ENCODE results near the gene KIRREL3. TPM values are rescaled to one million over a fixed set of nuclear protein-coding genes. Genes with fewer than 3 reads are reported as not detected.

The KIRREL3 gene
- total RNA-seq, 3 donors from 2014 or later = 0.32 to 0.33 TPM; not detected in 1

- Histone ChIP-seq H3K9me3 (no peaks in the 10 kb centered on the region), H3K27me3 (no peaks in the 10 kb centered on the region), H3K27ac (no peak overlapping the region), H3K4me3 (no peak overlapping the region), H3K4me1 (no peaks in the 10 kb centered on the region), H3K36me3 (no peaks in the 10 kb centered on the region)
- TF ChIP-seq POLR2AphosphoS5 (IDR thresholded peaks at IDR 0.05) (no peak), CTCF (IDR thresholded peaks at IDR 0.05) (no peak)
- no peak for DNase-seq (ENCODE audit: low spot score in 2 of 2)
- intact Hi-C loops (cut with DNase I; ENCODE audit: low total_unique reads) = no loop called here
Observed at GRCh38 chr11:126838779-126839178, 161.8 kb downstream of the KIRREL3 start.

GRCh38 chr11:126837581-126837980 is 163.0 kb downstream of the KIRREL3 start:
- no peak for TF ChIP-seq POLR2A (IDR thresholded peaks at IDR 0.05)
- TF ChIP-seq CTCF (IDR thresholded peaks at IDR 0.05) = no peak
- no peak for TF ChIP-seq POLR2AphosphoS5 (IDR thresholded peaks at IDR 0.05)
- Histone ChIP-seq H3K9me3 (no peaks in the 10 kb centered on the region), H3K36me3 (no peaks in the 10 kb centered on the region), H3K4me1 (no peaks in the 10 kb centered on the region), H3K4me3 (no peak overlapping the region), H3K27ac (no peak overlapping the region), H3K27me3 (no peaks in the 10 kb centered on the region)
- no peak for DNase-seq (ENCODE audit: low spot score in 2 of 2)
- intact Hi-C loops (cut with DNase I; ENCODE audit: low total_unique reads) = no loop called here

GRCh38 chr11:126834573-126834972 is 166.0 kb downstream of the KIRREL3 start:
- no peak for TF ChIP-seq POLR2A (IDR thresholded peaks at IDR 0.05)
- TF ChIP-seq POLR2AphosphoS5 (IDR thresholded peaks at IDR 0.05) = no peak
- TF ChIP-seq CTCF (IDR thresholded peaks at IDR 0.05) = no peak
- no peaks in the 10 kb centered on the region for H3K4me1 ChIP-seq

GRCh38 chr11:126834149-126834548 is 166.4 kb downstream of the KIRREL3 start:
- DNase-seq (ENCODE audit: low spot score in 2 of 2) = no peak
- no peaks in the 10 kb centered on the region for H3K27me3 ChIP-seq
- no peaks in the 10 kb centered on the region for H3K4me1 ChIP-seq
- TF ChIP-seq POLR2A (IDR thresholded peaks at IDR 0.05) = no peak
- TF ChIP-seq POLR2AphosphoS5 (IDR thresholded peaks at IDR 0.05) = no peak
- TF ChIP-seq CTCF (IDR thresholded peaks at IDR 0.05) = no peak
- no peak overlapping the region for H3K4me3 ChIP-seq
- no peak overlapping the region for H3K27ac ChIP-seq
- H3K36me3 ChIP-seq = no peaks in the 10 kb centered on the region
- intact Hi-C loops (cut with DNase I; ENCODE audit: low total_unique reads) = no loop called here
- H3K9me3 ChIP-seq = no peaks in the 10 kb centered on the region

More at GRCh38 chr11:126834573-126834972, 166.0 kb downstream of the KIRREL3 start:
- Histone ChIP-seq H3K27ac (no peak overlapping the region), H3K36me3 (no peaks in the 10 kb centered on the region), H3K4me3 (no peak overlapping the region), H3K27me3 (no peaks in the 10 kb centered on the region), H3K9me3 (no peaks in the 10 kb centered on the region)
- intact Hi-C loops (cut with DNase I; ENCODE audit: low total_unique reads) = no loop called here
- DNase-seq (ENCODE audit: low spot score in 2 of 2) = no peak

GRCh38 chr11:126833065-126833464 is 167.5 kb downstream of the KIRREL3 start:
- no peak for TF ChIP-seq POLR2A (IDR thresholded peaks at IDR 0.05)
- TF ChIP-seq POLR2AphosphoS5 (IDR thresholded peaks at IDR 0.05) = no peak
- no peak for TF ChIP-seq CTCF (IDR thresholded peaks at IDR 0.05)
- no peak for DNase-seq (ENCODE audit: low spot score in 2 of 2)
- Histone ChIP-seq H3K9me3 (no peaks in the 10 kb centered on the region), H3K4me1 (no peaks in the 10 kb centered on the region), H3K4me3 (no peak overlapping the region), H3K27ac (no peak overlapping the region), H3K27me3 (no peaks in the 10 kb centered on the region), H3K36me3 (no peaks in the 10 kb centered on the region)
- intact Hi-C loops (cut with DNase I; ENCODE audit: low total_unique reads) = no loop called here
